Kidney epithelial cell (primary cell): ENCODE results near the gene HOXB6. TPM values are rescaled to one million over a fixed set of nuclear protein-coding genes. Genes with fewer than 3 reads are reported as not detected.

ENCODE experiments used
- DNase-seq: peaks from one replicate; pipeline ENCODE4 v3.0.0-alpha.2; 2010; ENCODE audit warnings: low read depth
- H3K27me3 ChIP-seq: 2 replicates; pipeline ENCODE4 v1.6.0; 2011; ENCODE audit warnings: low read length; ENCODE audit not compliant: control insufficient read depth, insufficient read depth
- H3K36me3 ChIP-seq: 2 replicates; pipeline ENCODE4 v1.5.1; 2011; ENCODE audit warnings: low read length; ENCODE audit not compliant: control insufficient read depth, insufficient read depth
- H3K4me3 ChIP-seq: 2 replicates; pipeline ENCODE4 v1.5.1; 2011; ENCODE audit warnings: low read depth, mild to moderate bottlenecking, control low read depth, low read length
- CTCF ChIP-seq: IDR thresholded peaks from 2 replicates; pipeline ENCODE4 v1.5.1; 2011; ENCODE audit warnings: mild to moderate bottlenecking, moderate library complexity, low read length, control low read depth, inconsistent platforms; ENCODE audit not compliant: insufficient read depth, poor library complexity, severe bottlenecking
- total RNA-seq: library from RNA; depleted of rRNA; stranded (reverse); fragments of >200 nt; gene quantifications from 2 replicates; pipeline ENCODE4 v1.2.3, GENCODE V29; 2015

HOXB6 gene
- total RNA-seq, 1 donor from 2014 or later = 30.7 TPM

- Histone ChIP-seq H3K4me3 (peak overlapping the region; percentile 73), H3K36me3 (peaks cover 1% of the 10 kb centered on the region)
Measured at GRCh38 chr17:48611681-48612455, 7.1 kb upstream of the HOXB6 start.

GRCh38 chr17:48611213-48611612 lies 6.4 kb upstream of the HOXB6 start:
- no peak for DNase-seq
- Histone ChIP-seq H3K4me3 (peak overlapping the region; percentile 73), H3K27me3 (no peaks in the 10 kb centered on the region), H3K36me3 (peaks cover 1% of the 10 kb centered on the region)
- TF ChIP-seq CTCF = no peak

More at GRCh38 chr17:48611681-48612455, 7.1 kb upstream of the HOXB6 start:
- no peaks in the 10 kb centered on the region for H3K27me3 ChIP-seq
- no peak for TF ChIP-seq CTCF
- no peak for DNase-seq

GRCh38 chr17:48610282-48611211 lies 5.8 kb upstream of the HOXB6 start, which contains the start of gene HOXB7:
HOXB7 (minus strand) TSS chr17:48611017; CDS start chr17:48610918, 99 bp downstream.
- no peak for TF ChIP-seq CTCF
- Histone ChIP-seq H3K4me3 (peak within 1 kb of the TSS; percentile 73), H3K27me3 (no peaks in the 10 kb centered on the region), H3K36me3 (peaks cover 1% of the 10 kb centered on the region)
- no peak for DNase-seq

GRCh38 chr17:48609759-48610281 lies 5.0 kb upstream of the HOXB6 start:
- no peak for TF ChIP-seq CTCF
- Histone ChIP-seq H3K27me3 (no peaks in the 10 kb centered on the region), H3K36me3 (peaks cover 1% of the 10 kb centered on the region), H3K4me3 (peak overlapping the region; percentile 73)
- no peak for DNase-seq

- Histone ChIP-seq H3K4me3 (peak overlapping the region; percentile 73), H3K27me3 (no peaks in the 10 kb centered on the region), H3K36me3 (peaks cover 1% of the 10 kb centered on the region)
- DNase-seq = no peak
- TF ChIP-seq CTCF = no peak
Measured at GRCh38 chr17:48609033-48609432, 4.2 kb upstream of the HOXB6 start.
